HEK293T (cell line): ENCODE data around the gene ITGB5.

Experiments used
- FOXK2 ChIP-seq: fragments of 450-650 bp; IDR thresholded peaks from 2 replicates; pipeline ENCODE4 v1.6.1; 2016; ENCODE audit warnings: mild to moderate bottlenecking
- SP1 ChIP-seq: fragments of 450-650 bp; IDR thresholded peaks from 2 replicates; pipeline ENCODE4 v1.6.1; 2017

- TF ChIP-seq FOXK2, result no peak
- TF ChIP-seq SP1, result no peak
These were observed 30.5 kb downstream of the ITGB5 start for GRCh38 chr3:124856677-124857076.
